Sigmoid colon (tissue), 7 donors: ENCODE data around the gene NRXN3. TPM values are rescaled to one million over a fixed set of nuclear protein-coding genes. Genes with fewer than 3 reads are reported as not detected.

ENCODE experiments used
- DNase-seq: peaks from one replicate; pipeline ENCODE4 v3.0.0-alpha.2; 2019
- H3K27ac ChIP-seq, 4 donors: fragments of 200-600 bp; sonication (generic); one replicate each; pipeline ENCODE4 v1.5.1; 2016 to 2019; ENCODE audit warnings: mild to moderate bottlenecking in 1 of 4
- H3K27me3 ChIP-seq, 3 donors: fragments of 200-600 bp; sonication (generic); one replicate each; pipeline ENCODE4 v1.5.1; 2019; ENCODE audit warnings: mild to moderate bottlenecking in 1 of 3
- H3K36me3 ChIP-seq, 4 donors: fragments of 200-600 bp; sonication (generic); one replicate each; pipeline ENCODE4 v1.5.1; 2016 to 2019
- H3K4me1 ChIP-seq, 4 donors: fragments of 200-600 bp; sonication (generic); one replicate each; pipeline ENCODE4 v1.5.1; 2017 to 2019
- H3K4me3 ChIP-seq, 4 donors: fragments of 200-600 bp; sonication (generic); one replicate each; pipeline ENCODE4 v1.5.1; 2017 to 2019; ENCODE audit warnings: mild to moderate bottlenecking in 2 of 4, moderate library complexity in 1 of 4
- H3K9me3 ChIP-seq, 4 donors: fragments of 200-600 bp in 3 of 4; sonication (generic) in 3 of 4; one replicate each; pipeline versions ENCODE4 v1.5.1 to v1.6.1; 2013 to 2019
- CTCF ChIP-seq, 4 experiments: fragments of 450-650 bp in 3 of 4; fragments of 200-600 bp in 1 of 4; IDR thresholded peaks; one replicate each; pipeline ENCODE4 v1.5.1; 2016 to 2019; ENCODE audit warnings: antibody characterized with exemption in 4 of 4, mild to moderate bottlenecking in 3 of 4, moderate library complexity in 2 of 4
- EP300 ChIP-seq, 4 donors: sonication (generic); formaldehyde crosslinking; IDR thresholded peaks; one replicate each; pipeline ENCODE4 v1.6.1; 2017; ENCODE audit warnings: antibody characterized with exemption in 4 of 4
- POLR2A ChIP-seq, 2 donors: fragments of 450-650 bp; IDR thresholded peaks; one replicate each; pipeline ENCODE4 v1.6.1; 2016; ENCODE audit warnings: antibody characterized with exemption in 2 of 2, mild to moderate bottlenecking in 2 of 2, moderate library complexity in 2 of 2
- POLR2AphosphoS5 ChIP-seq, 4 donors: sonication (generic); formaldehyde crosslinking; IDR thresholded peaks; one replicate each; pipeline ENCODE4 v1.6.1; 2017; ENCODE audit warnings: antibody characterized with exemption in 4 of 4
- WGBS, 2 donors: extraction: QIAGEN DNeasy Blood & Tissue Kit; methylation state at CpG; one replicate each; pipeline ENCODE4 v1.1.7; 2013; 5-methylcytosine and 5-hydroxymethylcytosine counted together
- intact Hi-C: fragments of 100-400 bp; cut with DNase I; formaldehyde crosslinking; loops from one replicate; pipeline ENCODE4 v1.15.1; 2023
- polyA plus RNA-seq, 3 donors: library from polyadenylated mRNA; stranded (reverse); fragments of 200-250 nt; gene quantifications; one replicate each; pipeline ENCODE4 v1.2.3, GENCODE V29; 2013
- total RNA-seq, 4 donors: library from RNA; depleted of rRNA; stranded (reverse); fragments of >200 nt; gene quantifications; one replicate each; pipeline ENCODE4 v1.1.0, GENCODE V29; 2016
- donor health status: healthy with polysubstance abuse.
- donor health status: Bipolar disorder and iron deficiency.
- donor health status: healthy.

NRXN3 gene
- total and polyA plus RNA-seq, 7 donors, result 0.23 to 46.3 (median 23.2) TPM

GRCh38 chr14:78644824-78645559 is 474.8 kb downstream of the NRXN3 start:
- WGBS, 2 donors, result 65 to 69% methylated on average over 22 of the region's 22 CpGs
- Histone ChIP-seq H3K36me3 (no peaks in the 10 kb centered on the region), H3K9me3 (no peaks in the 10 kb centered on the region), H3K27me3 (no peaks in the 10 kb centered on the region), H3K27ac (no peak overlapping the region), H3K4me1 (peaks cover 0 to 4% (median 0%) of the 10 kb centered on the region in 4 donors), H3K4me3 (no peak overlapping the region)
- TF ChIP-seq POLR2AphosphoS5 (IDR thresholded peaks at IDR 0.05) (no peak), CTCF (IDR thresholded peaks at IDR 0.05) (no peak), POLR2A (IDR thresholded peaks at IDR 0.05) (no peak), EP300 (IDR thresholded peaks at IDR 0.05) (no peak)
- intact Hi-C loops, result no loop called here
- DNase-seq, result no peak

- 87 to 88% methylated on average over 1 of the region's 1 CpG for whole genome bisulfite sequencing, 2 donors
- H3K27me3 ChIP-seq, result no peaks in the 10 kb centered on the region
- H3K9me3 ChIP-seq, result no peaks in the 10 kb centered on the region
- H3K36me3 ChIP-seq, result no peaks in the 10 kb centered on the region
- TF ChIP-seq CTCF (IDR thresholded peaks at IDR 0.05), result no peak
- no peak for TF ChIP-seq POLR2AphosphoS5 (IDR thresholded peaks at IDR 0.05)
- no peak for TF ChIP-seq POLR2A (IDR thresholded peaks at IDR 0.05)
- no peak for TF ChIP-seq EP300 (IDR thresholded peaks at IDR 0.05)
- DNase-seq, result no peak
- H3K27ac ChIP-seq, result no peak overlapping the region
- H3K4me1 ChIP-seq, result no peaks in the 10 kb centered on the region
- intact Hi-C loops, result no loop called here
- no peak overlapping the region for H3K4me3 ChIP-seq
Observed at GRCh38 chr14:78652727-78653126, 482.6 kb downstream of the NRXN3 start.

GRCh38 chr14:78653173-78653572 is 483.0 kb downstream of the NRXN3 start:
- H3K36me3 ChIP-seq, result no peaks in the 10 kb centered on the region
- intact Hi-C loops, result no loop called here
- H3K4me1 ChIP-seq, result no peaks in the 10 kb centered on the region
- no peak overlapping the region for H3K4me3 ChIP-seq
- H3K27ac ChIP-seq, result no peak overlapping the region
- no peak for DNase-seq
- 0 to 91% methylated on average over 1 of the region's 1 CpG for WGBS, 2 donors
- no peaks in the 10 kb centered on the region for H3K27me3 ChIP-seq
- no peak for TF ChIP-seq POLR2AphosphoS5 (IDR thresholded peaks at IDR 0.05)
- H3K9me3 ChIP-seq, result no peaks in the 10 kb centered on the region

- no peaks in the 10 kb centered on the region for H3K27me3 ChIP-seq
- TF ChIP-seq EP300 (IDR thresholded peaks at IDR 0.05), result no peak
- no peak for TF ChIP-seq POLR2AphosphoS5 (IDR thresholded peaks at IDR 0.05)
- no peak for TF ChIP-seq CTCF (IDR thresholded peaks at IDR 0.05)
- TF ChIP-seq POLR2A (IDR thresholded peaks at IDR 0.05), result no peak
- H3K4me1 ChIP-seq, result no peaks in the 10 kb centered on the region
- DNase-seq, result no peak
- H3K27ac ChIP-seq, result no peak overlapping the region
- no peaks in the 10 kb centered on the region for H3K9me3 ChIP-seq
- intact Hi-C loops, result no loop called here
- H3K4me3 ChIP-seq, result no peak overlapping the region
- WGBS, 2 donors, result 57 to 78% methylated on average over 4 of the region's 4 CpGs
- H3K36me3 ChIP-seq, result no peaks in the 10 kb centered on the region
Observed at GRCh38 chr14:78657451-78657850, 487.3 kb downstream of the NRXN3 start.

GRCh38 chr14:78664841-78665240 is 494.7 kb downstream of the NRXN3 start:
- intact Hi-C loops, result no loop called here
- Histone ChIP-seq H3K4me1 (no peaks in the 10 kb centered on the region), H3K27me3 (no peaks in the 10 kb centered on the region), H3K36me3 (no peaks in the 10 kb centered on the region), H3K27ac (no peak overlapping the region), H3K4me3 (no peak overlapping the region), H3K9me3 (no peaks in the 10 kb centered on the region)
- no peak for DNase-seq
- no peak for TF ChIP-seq EP300 (IDR thresholded peaks at IDR 0.05)
- TF ChIP-seq POLR2A (IDR thresholded peaks at IDR 0.05), result no peak
- TF ChIP-seq CTCF (IDR thresholded peaks at IDR 0.05), result no peak
- no peak for TF ChIP-seq POLR2AphosphoS5 (IDR thresholded peaks at IDR 0.05)
- 49 to 73% methylated on average over 1 of the region's 1 CpG for WGBS, 2 donors
